HG03457 (cell line): ENCODE data around the gene DUSP2.
"Not testable (repeated sequence)": the region's sequence is repeated elsewhere in the genome, so short reads cannot be mapped to it uniquely, and the experiment has no call there.

Experiments
- ATAC-seq: cut with Tn5 transposase; IDR thresholded peaks from one replicate; pipeline ENCODE4 v1.9.1; 2021; ENCODE audit warnings: moderate number of reproducible peaks; ENCODE audit not compliant: unreplicated experiment

The DUSP2 gene

DNA sequence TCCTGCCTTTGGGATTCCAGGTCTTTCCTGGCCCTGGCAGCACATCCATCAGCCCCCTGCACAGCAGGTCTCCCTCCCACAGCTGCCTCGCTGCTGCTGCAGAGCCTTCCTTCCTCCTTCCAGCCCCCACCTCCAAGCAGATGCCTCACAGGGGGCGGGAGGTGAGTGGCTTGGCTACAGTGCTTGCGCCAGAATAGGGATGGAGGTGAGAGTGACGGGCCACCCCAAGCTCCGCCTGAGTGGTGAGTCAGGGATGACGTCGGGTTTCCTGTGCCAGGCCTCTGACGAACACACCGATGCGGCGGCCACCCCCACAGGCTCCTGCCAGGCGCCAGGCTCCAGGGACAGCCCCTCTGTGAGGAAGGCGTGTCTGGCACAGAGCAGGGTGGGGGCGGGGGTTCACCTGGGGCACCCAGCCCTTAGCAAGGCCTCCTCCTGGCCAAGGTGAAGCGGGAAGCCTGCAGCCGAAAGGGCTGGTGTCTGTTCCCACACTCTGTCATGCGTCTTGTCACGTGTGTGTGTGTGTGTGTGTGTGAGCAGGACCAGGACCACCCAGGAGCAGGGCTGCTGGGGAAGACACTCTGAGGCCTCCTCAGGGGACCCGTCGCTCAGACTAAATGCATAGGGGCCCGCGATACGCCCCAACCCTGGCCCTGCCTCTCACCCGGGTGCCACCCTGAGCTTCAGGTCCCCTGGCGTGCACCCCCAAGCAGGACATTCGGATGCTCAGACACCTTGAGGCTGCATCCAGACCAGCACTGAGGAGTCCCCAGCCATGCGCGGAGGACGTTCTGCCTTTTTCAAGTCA is 3.4 kb upstream of the DUSP2 start:
- ATAC-seq: peak; percentile 27

DNA sequence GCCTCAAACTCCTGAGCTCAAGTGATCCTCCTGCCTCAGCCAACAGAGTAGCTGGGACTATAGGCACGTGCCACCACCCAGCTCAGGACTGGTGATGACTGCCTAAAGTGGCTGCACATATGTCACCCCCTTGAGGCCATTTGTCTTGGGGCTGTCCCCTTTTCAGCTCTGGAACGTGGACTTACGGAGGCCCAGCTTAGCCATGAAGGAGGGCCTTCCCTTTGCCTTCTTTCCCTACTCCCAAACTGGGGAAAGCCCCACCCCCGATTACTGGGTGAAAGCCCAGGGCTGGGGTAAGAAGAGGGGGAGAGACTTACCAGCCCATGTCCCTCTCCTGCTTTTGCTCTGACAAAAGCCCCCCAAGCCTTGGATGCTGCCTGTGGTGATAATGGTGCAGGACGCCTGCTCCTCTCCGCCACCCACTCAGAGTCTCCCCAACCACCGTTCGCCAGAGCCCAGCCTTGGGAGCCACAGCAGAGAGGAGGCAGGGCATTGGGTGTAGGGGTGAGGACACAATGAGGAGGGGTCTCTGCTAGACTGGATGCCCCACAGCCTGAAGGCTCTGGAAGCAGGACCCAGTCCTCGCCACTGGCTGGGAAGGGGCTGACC is 2.5 kb upstream of the DUSP2 start:
- ATAC-seq: no peak

DNA sequence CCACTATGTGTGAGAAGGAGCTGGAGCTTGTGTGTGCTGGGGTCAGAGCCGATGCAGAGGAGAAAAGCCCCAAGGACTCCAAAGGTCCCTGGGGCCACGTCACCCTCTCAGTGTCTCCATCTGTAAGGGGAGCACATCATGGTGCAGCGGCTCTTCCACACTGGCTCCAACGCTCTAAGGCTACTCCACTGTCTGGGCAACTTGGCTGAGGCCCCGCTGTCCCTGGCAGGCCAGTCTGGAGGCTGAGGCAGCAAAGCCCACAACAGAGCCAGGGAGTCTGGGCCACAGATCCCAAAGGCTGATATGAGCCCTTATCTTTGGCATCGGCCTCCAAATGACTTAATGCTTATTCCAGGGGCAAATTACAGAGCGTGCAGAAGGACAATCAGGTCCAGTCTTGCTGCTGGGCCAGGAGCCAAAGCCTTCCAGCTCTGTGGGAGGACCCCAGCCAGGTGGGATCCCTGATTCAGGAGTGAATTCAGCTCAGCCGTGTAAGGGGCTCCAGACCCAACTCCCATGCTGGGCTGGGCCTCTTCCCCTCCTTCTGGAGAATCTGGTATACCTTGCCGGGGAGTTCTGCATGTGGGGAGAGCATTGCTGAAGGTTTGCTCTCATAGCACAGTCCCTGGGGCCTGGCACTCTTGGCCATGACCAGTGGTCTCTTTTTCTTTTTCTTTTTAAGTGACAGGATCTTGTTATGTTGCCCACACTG is 1.8 kb upstream of the DUSP2 start:
- ATAC-seq: no peak

DNA sequence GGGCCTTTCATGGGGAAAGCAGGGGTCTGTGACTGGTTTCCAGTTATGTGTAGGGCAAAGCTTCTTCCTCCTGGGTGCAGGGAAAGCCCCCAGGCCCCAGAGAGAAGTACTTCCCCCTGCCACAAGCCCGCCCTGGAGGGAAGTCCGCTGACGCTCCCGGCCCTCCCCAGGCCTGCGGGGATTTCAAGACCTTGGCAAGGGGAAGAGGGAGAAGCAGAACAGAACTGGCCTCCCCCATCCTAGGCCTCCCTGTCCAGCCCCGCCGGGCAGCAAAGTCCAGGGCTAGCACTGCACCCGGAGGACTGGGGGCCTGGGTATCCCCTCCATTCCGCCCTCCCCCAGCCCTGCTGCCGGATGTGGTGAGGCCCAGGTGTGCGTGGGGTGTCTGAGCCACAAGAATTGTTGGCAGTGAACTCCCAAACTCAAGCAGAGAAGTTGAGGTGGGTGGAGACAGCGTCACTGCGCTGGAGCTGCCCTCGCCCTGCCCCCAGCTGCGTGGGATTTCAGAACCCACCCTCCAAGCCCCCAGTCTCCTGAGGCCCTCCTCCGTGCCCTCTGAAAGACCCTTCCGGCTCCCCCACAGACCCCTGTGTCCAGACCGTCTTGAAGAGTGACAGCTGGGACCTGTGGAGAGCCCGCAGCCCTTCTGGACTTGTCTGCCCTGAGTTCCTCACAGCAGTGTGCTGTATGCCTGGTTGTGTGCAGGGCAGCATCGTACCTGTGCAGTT is 1.1 kb upstream of the DUSP2 start:
- peak; percentile 31 for ATAC-seq

DNA sequence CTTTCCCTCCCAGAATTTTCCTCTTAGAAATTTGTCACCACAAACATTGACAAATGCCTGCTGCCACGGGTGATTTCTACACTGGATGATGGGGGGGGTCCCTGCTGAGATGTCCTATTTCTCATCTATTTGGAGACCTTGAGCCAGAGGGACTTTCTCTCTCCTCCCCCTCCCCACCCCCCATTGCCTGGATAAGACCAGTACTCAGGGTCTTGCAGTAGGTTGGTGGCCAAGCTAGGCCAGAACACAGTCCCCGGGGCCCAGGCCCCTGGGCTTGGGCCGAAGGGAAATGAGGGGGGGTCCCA is 560 bp upstream of the DUSP2 start:
- no peak for ATAC-seq

DNA sequence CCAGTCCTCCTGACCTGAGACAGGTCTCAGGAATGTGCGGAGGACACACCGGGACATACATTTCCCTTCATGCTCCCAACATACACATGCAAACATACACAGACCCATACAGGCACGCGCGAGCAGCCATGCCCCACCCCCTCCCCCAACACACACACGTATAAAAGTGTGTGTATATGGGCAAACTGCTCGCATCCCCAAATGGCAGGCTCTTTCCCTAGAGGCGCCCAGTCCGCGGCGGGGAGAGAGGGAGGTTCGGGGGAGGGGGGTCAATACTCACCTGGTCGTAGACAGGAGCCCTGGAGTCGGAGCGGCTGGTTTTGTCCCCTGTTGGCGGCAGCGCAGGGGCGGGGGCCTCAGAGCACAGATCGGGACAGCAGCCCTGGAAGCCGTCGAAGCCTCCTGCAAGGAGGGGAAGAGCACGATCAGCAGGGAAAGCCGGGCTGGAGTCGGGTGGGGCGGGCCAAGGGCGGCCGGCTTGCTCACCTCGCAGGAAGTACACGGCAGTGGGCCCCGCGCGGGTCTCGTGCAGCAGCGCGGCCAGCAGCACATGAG is 682 bp downstream of the DUSP2 start:
- ATAC-seq: no peak

DNA sequence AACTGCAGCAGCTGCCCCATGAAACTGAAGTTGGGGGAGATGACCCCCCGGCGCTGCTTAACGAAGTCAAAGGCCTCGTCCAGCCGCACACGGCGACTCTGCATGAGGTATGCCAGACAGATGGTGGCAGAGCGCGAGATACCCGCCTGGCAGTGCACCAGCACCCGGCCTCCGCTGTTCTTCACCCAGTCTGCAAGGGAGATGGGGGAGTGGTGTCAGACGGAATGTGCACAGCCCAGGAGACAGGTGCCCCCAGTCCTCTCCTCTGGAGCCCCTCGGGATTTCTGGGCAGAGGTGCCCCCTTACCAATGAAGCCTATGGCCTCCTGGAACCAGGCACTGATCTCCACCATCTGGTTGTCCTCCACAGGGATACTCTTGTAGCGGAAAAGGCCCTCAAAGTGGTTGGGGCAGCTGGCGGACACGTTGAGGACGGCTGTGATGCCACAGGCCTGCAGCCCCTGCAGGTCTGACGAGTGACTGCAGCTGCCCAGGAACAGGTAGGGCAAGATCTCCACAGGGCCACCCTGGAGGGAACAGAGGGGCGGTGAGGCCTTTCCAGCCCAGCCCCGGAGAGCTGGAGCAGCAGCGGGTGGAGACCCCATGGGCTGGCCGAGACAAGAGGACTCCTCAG is 1.3 kb downstream of the DUSP2 start:
- no peak for ATAC-seq

DNA sequence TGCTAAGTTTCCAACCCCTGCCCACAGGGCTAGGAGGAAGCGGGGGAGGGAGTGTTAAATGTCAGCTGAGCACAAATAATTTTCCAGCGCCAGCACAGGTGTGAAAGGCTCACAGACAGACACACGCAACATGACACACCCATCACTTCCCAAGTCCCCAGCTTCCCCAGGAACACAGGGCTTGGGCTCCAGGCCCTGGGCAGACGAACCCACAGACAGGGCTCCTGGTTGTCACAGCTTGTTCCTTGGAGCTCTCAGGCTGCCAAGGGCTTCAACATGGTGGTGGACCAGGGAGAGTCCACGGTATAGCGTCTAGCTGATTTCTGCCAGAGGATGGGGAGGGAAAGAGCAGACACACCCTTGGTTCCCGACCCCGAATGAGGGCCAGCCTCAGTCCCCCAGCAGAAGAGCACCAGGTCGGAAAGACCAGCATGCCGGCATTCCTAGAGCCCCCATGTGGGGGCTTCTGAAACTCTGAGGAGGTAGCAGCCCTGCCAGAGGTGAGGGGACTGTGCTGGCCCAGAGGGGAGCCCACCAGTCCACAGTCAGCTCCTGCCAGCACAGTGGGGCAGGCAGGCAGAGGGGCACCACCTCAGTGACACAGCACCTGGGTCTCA is 1.9 kb downstream of the DUSP2 start:
- ATAC-seq: no peak

DNA sequence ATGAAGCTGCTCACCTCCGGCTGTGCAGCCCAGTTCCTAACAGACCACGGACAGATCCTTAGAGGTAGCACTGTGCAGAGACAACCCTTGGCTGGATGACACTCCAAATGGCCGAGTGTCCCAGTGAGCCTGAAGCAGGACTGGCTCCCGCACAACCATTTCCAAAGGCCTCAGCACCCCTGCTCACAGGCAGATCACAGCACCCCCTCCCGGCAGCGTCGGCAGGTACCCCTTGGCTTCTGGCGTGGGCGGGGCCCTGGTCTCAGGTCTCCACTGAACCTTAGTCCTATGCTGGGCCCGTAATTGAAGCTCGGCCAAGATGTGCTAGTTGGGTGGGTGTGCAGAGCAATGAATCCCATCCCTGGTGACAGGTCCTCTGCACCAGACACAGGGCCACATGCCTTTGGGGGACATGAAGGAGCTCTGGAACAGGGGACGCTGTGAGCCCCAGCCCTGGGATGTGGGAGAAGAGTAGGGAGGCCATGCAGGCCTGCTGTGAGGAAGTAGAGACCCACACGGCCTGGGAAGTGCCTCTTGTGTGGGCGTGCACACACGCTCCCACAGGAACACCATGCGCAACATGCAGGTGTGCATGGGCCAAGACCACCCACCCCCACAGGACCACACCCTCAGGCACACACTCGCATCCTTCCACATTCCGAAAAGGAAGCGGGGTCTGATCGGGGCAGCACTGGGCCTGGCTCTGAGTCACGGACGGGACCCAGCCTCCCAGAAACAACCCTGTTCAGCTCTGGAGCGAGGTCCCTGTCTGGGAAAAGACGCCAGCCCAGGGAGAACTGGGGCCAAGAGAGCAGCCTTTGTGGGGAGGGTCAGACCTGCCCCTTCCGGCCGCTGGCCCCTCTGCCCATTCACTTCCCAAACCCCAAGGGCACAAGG is 2.8 kb downstream of the DUSP2 start:
- ATAC-seq: no peak

DNA sequence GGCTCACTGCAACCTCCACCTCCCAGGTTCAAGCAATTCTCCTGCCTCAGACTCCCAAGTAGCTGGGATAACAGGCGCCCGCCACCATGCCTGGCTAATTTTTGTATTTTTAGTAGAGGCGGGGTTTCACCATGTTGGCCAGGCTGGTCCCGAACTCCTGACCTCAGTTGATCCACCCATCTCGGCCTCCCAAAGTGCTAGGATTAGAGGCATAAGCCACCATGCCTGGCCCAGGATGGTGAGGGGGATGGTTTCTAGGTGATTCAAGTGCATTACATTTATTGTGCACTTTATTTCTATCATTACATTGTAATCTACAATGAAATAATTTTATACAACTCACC is 3.6 kb downstream of the DUSP2 start:
- ATAC-seq: not testable (repeated sequence)

DNA sequence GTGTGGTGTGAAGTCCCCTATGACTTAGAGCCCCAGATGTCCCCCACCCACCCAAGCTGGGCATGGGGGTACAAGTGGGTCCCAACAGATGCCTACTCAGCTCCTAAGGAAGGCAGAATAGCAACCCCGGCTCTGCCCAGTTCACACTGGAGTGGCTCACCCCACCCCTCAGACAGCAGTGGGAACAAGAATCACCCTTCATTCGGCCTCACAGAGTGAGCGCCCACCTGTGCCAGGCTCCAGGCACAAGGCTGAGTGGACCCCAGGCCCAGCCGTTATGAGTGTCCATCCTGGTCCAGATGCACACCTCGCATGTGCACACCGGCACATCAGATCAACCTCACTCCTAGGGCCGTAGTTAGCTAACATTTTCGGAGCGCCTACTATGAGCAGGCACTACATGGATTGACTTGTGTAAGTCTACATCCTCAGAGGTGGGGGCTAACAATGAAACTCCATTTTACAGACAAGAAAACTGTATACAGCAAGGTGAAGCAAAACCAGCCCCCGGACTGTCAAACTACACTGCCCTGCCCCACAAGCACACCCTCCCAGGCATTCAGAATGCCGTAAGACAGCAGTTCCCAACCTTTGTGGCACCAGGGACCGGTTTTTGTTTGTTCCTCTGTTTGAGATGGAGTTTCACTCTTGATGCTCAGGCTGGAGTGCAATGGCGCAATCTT is 4.2 kb downstream of the DUSP2 start:
- ATAC-seq: no peak

DNA sequence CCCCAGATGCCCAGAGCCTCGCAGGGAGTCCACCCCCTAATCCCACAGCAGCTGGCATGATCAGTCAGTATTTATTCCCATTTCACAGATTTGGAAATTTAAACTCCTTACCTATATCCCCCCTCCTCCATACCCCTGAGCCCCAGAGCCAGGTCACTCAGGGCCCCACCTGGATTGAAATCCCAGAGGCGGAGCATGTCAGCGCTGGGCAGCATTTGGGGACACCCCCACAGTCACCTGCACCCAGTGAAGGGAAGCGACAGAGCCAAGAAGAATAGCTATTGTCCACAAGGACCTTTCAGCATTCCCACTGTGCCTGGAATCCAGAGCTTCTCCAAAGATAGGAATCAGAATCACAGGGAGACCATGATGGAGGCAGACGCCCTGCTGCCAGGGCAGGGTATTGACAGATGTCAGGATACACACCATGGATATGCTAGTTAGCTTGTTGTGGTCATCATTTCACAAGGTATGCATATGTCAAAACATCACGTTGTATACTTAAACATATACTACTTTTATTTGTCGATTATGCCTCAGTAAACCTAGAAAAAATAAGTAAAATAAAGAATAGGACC is 6.0 kb downstream of the DUSP2 start:
- no peak for ATAC-seq

DNA sequence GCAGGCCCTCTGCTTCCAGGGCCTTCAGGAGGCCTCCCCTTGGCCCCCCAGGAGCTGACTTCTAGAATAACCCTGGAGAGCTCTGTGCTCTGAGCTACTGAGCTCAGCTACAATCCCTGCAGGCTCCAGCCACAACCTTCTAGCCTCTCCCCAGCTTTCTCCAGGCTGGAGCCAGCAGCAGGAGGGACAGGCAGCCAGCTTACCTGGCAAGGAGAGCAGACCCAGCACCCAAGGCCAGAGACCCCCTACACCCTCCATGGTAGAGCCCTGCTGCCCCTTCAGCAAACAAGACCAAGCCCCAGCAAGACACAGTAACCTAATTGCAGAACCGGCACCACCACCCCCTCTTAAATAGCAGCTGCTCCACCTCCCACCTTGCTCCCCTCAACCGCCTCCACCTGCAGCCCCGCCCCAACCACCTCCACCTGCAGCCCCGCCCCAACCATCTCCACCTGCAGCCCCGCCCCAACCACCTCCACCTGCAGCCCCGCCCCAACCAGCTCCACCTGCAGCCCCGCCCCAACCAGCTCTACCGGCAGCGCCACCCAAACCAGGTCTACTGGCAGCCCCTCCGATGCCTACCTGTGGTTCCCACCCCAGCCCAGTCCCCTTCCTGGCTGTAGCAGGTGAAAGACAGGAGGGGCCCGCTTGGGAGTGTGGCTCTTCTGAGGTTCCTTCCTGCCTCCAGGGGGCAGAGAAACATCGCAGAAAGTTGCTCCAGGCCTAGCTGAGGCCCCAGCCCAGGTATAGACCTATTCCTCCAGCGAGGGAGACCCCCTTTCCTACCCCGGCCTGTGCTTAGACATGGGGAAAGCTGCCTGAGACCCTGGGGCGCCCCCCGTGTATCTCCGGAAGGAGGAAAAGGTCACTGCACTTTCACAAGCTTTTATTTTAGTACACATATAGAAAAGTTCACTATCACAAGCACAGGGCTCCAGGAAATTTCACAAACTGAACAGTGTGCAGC is 6.8 kb downstream of the DUSP2 start, which contains the start of gene ASTL:
TSS of gene ASTL (minus strand) at position 324 of the 967 bp plus-strand sequence. CDS start at position 258, 66 bp downstream.
- no peak for ATAC-seq

DNA sequence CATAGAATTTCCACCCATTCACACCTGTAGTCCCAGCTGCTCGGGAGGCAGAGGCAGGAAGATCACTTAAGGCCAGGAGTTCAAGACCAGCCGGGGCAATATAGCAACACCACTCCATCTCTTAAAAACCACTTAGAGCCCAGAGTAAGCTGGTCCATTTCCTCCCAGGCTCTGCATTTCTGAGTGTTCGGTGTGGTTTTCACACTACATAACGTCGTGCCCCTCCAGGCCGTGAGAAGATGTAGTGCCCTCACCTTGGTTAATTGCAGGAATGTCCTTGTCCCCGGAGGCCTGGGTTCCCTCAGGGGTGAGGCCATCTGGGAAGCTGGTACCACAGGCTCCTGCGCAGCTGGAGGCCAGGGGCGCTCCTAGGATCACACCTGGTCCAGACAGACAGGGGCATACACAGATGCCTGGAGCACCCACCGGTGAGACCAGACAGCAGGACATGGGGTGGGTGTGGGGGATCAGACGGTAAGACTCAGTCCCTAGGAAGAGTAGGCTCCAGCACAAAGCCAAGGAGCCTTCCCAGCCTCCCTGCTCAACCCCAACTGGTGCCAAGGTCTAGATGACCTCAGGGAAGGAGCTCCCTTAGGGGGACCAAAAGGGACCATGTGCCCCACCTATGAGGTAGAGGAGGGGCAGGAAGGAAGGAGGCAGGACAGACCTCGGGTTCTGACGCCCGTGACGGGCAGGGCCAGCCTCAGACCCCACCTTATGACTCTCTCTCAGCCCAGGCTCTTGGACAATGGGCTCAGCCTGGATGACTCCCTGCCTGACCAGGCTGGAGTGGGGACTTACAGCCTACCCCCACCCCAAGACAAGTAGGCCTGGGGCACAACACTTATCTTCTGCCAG is 7.7 kb downstream of the DUSP2 start:
- ATAC-seq: no peak

DNA sequence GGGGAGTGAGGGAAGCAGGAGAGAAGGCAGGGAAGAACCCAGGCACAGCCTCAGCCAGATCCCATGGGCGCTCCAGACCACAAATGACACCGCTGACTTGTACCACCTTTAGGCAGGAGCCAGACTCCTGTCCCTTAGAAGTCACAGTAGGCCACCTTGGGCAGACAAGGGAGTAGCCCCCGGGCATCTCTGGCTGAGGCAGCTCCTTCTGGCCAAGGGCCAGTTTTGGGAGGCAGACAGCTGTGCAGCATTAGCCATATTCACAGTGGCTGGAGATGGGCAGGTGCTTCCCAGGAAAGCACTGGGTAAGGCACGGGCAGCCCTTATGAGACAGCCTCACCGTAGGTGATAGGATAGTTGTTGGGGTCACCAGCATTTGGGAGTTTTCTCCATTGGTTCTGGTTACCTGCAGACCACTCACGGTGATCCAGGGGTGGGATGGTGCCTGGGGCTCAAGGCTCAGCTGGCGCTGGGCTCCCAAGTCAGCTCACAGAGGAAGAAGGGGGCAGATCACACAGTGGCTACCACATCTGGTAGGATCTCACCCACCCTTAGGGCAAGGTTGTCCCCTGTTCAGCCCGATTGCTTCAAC is 9.0 kb downstream of the DUSP2 start:
- no peak for ATAC-seq

DNA sequence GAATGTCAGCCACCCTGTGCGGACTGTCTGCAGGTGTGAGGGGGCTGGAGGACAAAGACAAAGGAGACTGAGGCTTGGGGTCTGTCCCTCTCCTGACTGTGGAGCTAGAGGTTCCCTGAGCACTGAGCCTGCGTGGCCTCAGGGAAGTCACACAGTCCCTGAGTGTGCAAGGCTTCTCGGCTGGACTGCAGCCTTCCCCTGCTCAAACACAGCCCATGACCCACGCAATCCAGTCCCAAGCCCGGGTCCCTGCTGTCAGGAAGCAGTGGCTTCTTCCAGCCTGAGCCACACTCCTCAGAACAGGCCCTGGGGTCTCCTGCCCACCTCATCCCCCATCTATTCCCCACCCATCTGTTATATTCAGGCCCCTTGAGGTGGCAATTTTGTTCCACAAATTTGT is 9.6 kb downstream of the DUSP2 start:
- no peak for ATAC-seq
